OCI-LY7 (cell line): ENCODE measurements around the gene EXD2. TPM values are rescaled to one million over a fixed set of nuclear protein-coding genes. Genes with fewer than 3 reads are reported as not detected.

Experiments used
- BruUV-seq: library from RNA; stranded (reverse); fragments of 400-500 nt; replicated peaks from 2 replicates; lab custom pipeline; 2021; lab: Mats Ljungman, UMichigan
- CTCF ChIA-PET: fragments of 300-600 bp; sonication (Branson Sonifier 250); formaldehyde crosslinking; loops from one replicate; lab custom pipeline; 2022; ENCODE audit warnings: antibody characterized with exemption; ENCODE audit not compliant: unreplicated experiment; lab: Charles Lee
- POLR2A ChIA-PET: fragments of 300-600 bp; sonication (Branson Sonifier 250); formaldehyde crosslinking; loops from one replicate; lab custom pipeline; 2022; ENCODE audit warnings: antibody characterized with exemption; lab: Charles Lee
- DNase-seq: peaks from one replicate; pipeline ENCODE4 v3.0.0-alpha.2; 2015; ENCODE audit warnings: low spot score
- H2AFZ ChIP-seq: fragments of 200-600 bp; sonication (generic), shearing (Covaris generic); 2 replicates; pipeline ENCODE4 v1.6.1; 2014; ENCODE audit warnings: mild to moderate bottlenecking, antibody characterized with exemption, low read length, moderate library complexity
- H3K27ac ChIP-seq: fragments of 200-600 bp; sonication (generic); 2 replicates; pipeline ENCODE4 v1.5.1; 2014; ENCODE audit warnings: mixed run types, low read depth, mild to moderate bottlenecking, moderate library complexity, low read length, inconsistent platforms; ENCODE audit not compliant: poor library complexity, severe bottlenecking
- H3K36me3 ChIP-seq: fragments of 200-600 bp; sonication (generic); 2 replicates; pipeline ENCODE4 v1.6.1; 2014; ENCODE audit warnings: mild to moderate bottlenecking, antibody characterized with exemption, low read length, moderate library complexity, mixed read lengths; ENCODE audit not compliant: insufficient read depth
- H3K4me1 ChIP-seq: fragments of 200-600 bp; sonication (generic); 2 replicates; pipeline ENCODE4 v1.5.1; 2014; ENCODE audit warnings: mild to moderate bottlenecking, low read length; ENCODE audit not compliant: insufficient read depth, poor library complexity, severe bottlenecking
- H3K4me2 ChIP-seq: fragments of 200-600 bp; sonication (generic); 2 replicates; pipeline ENCODE4 v1.6.1; 2014; ENCODE audit warnings: mild to moderate bottlenecking, low read length
- H3K4me3 ChIP-seq: fragments of 200-600 bp; sonication (generic); 2 replicates; pipeline ENCODE4 v1.5.1; 2014; ENCODE audit warnings: mild to moderate bottlenecking, low read depth, low read length; ENCODE audit not compliant: poor library complexity, severe bottlenecking
- H3K79me2 ChIP-seq: fragments of 200-600 bp; sonication (generic); 2 replicates; pipeline ENCODE4 v1.6.1; 2016; ENCODE audit warnings: low read depth, mild to moderate bottlenecking, low read length, moderate library complexity, mixed read lengths; ENCODE audit not compliant: insufficient read depth
- H3K9me2 ChIP-seq: fragments of 200-600 bp; sonication (generic); 2 replicates; pipeline ENCODE4 v1.6.1; 2016; ENCODE audit warnings: mild to moderate bottlenecking, low read length, mixed read lengths; ENCODE audit not compliant: insufficient read depth
- H3K9me3 ChIP-seq: fragments of 200-600 bp; sonication (generic); 2 replicates; pipeline ENCODE4 v1.6.1; 2014; ENCODE audit warnings: mild to moderate bottlenecking, mixed run types, low read length, mixed read lengths
- H4K20me1 ChIP-seq: fragments of 200-600 bp; sonication (generic); 2 replicates; pipeline ENCODE4 v1.6.1; 2014; ENCODE audit warnings: mild to moderate bottlenecking, antibody characterized with exemption, low read length, moderate library complexity, mixed read lengths; ENCODE audit not compliant: insufficient read depth
- CTCF ChIP-seq: fragments of 200-600 bp; sonication (generic); conservative IDR thresholded peaks from 2 replicates; pipeline ENCODE4 v1.5.1; 2014; ENCODE audit warnings: mild to moderate bottlenecking, antibody characterized with exemption, low read length, moderate library complexity, mixed read lengths
- EZH2phosphoT487 ChIP-seq: fragments of 200-600 bp; sonication (generic); IDR thresholded peaks from 2 replicates; pipeline ENCODE4 v1.6.1; 2018; ENCODE audit warnings: low read depth, borderline replicate concordance, mild to moderate bottlenecking, mixed run types, antibody characterized with exemption, low read length, moderate library complexity, mixed read lengths
- intact Hi-C: fragments of 100-400 bp; cut with micrococcal nuclease; formaldehyde crosslinking; loops from one replicate; pipeline ENCODE4 v1.10.0; 2022; ENCODE audit not compliant: unreplicated experiment
- total RNA-seq, 2 experiments: library from RNA; depleted of rRNA in 1 of 2; stranded (reverse); fragments of >200 nt in 1 of 2; shearing (Covaris generic) in 1 of 2; gene quantifications; 2 replicates each; pipeline ENCODE4 v1.2.3, GENCODE V29; 2014 to 2022

The EXD2 gene
- total RNA-seq, 2 experiments from 2014 or later = 2.7 to 8.4 TPM

GRCh38 chr14:69260190-69260860 lies 69.0 kb downstream of the EXD2 start:
- no peak overlapping the region for H3K4me3 ChIP-seq
- CTCF ChIA-PET = no interaction called here
- no peak for DNase-seq
- intact Hi-C loops = no loop called here
- no peak overlapping the region for H3K4me2 ChIP-seq
- no TSS peak for BruUV-seq
- H3K4me1 ChIP-seq = peaks cover 13% of the 10 kb centered on the region
- TF ChIP-seq EZH2phosphoT487 (no peak), CTCF (no peak)
- H4K20me1 ChIP-seq = no peaks in the 10 kb centered on the region
- no peaks in the 10 kb centered on the region for H3K79me2 ChIP-seq
- H3K27ac ChIP-seq = no peak overlapping the region
- H3K36me3 ChIP-seq = no peaks in the 10 kb centered on the region
- no peaks in the 10 kb centered on the region for H3K9me3 ChIP-seq
- POLR2A ChIA-PET = no interaction called here
- H2AFZ ChIP-seq = no peak overlapping the region
- no peaks in the 10 kb centered on the region for H3K9me2 ChIP-seq

GRCh38 chr14:69260861-69261564 lies 69.7 kb downstream of the EXD2 start:
- Histone ChIP-seq H3K9me2 (no peaks in the 10 kb centered on the region), H4K20me1 (no peaks in the 10 kb centered on the region), H3K4me2 (peak overlapping the region; percentile 48), H3K4me3 (no peak overlapping the region), H3K27ac (no peak overlapping the region), H3K4me1 (peaks cover 13% of the 10 kb centered on the region), H3K9me3 (no peaks in the 10 kb centered on the region), H3K79me2 (no peaks in the 10 kb centered on the region), H2AFZ (peak overlapping the region; percentile 55), H3K36me3 (no peaks in the 10 kb centered on the region)
- ChIA-PET CTCF (no interaction called here), POLR2A (no interaction called here)
- no TSS peak for BruUV-seq
- TF ChIP-seq CTCF = peak; percentile 76
- TF ChIP-seq EZH2phosphoT487 = no peak
- intact Hi-C loops = loop anchor here (1.0 kb wide), 1 partner anchor 199 kb away; no protein-coding TSS in a partner anchor
- DNase-seq = peak; percentile 55
